ENCODE data around the gene PTPRD.

GRCh38 chr9:8494571-8494970, 2118.2 kb downstream of the PTPRD start:
- TF ChIP-seq TCF7L2 (IDR thresholded peaks at IDR 0.05; ENCODE audit: borderline replicate concordance, low read depth, low read length) (no peak), CTCF (tag by site-specific recombination; IDR thresholded peaks at IDR 0.05) (no peak), ZNF776 (tag by site-specific recombination; IDR thresholded peaks at IDR 0.05; ENCODE audit: borderline replicate concordance) (no peak), ZFP3 (tag by site-specific recombination; IDR thresholded peaks at IDR 0.05; ENCODE audit: low read depth) (no peak), SETDB1 (IDR thresholded peaks at IDR 0.05; ENCODE audit: insufficient read length, low read length) (no peak), ZBTB44 (tag by site-specific recombination; IDR thresholded peaks at IDR 0.05) (no peak), ZNF660 (tag by site-specific recombination; IDR thresholded peaks at IDR 0.05) (no peak), ZNF24 (tag by site-specific recombination; IDR thresholded peaks at IDR 0.05) (no peak), ZBTB1 (tag by site-specific recombination; IDR thresholded peaks at IDR 0.05) (no peak), BCL11A (tag by site-specific recombination; IDR thresholded peaks at IDR 0.05; ENCODE audit: low read depth) (no peak), ZNF629 (tag by site-specific recombination; IDR thresholded peaks at IDR 0.05) (no peak), SALL2 (tag by site-specific recombination; IDR thresholded peaks at IDR 0.05; ENCODE audit: borderline replicate concordance) (no peak), PRDM2 (tag by site-specific recombination; IDR thresholded peaks at IDR 0.05; ENCODE audit: borderline replicate concordance) (no peak)
- TF ChIP-seq, protein P1, sequence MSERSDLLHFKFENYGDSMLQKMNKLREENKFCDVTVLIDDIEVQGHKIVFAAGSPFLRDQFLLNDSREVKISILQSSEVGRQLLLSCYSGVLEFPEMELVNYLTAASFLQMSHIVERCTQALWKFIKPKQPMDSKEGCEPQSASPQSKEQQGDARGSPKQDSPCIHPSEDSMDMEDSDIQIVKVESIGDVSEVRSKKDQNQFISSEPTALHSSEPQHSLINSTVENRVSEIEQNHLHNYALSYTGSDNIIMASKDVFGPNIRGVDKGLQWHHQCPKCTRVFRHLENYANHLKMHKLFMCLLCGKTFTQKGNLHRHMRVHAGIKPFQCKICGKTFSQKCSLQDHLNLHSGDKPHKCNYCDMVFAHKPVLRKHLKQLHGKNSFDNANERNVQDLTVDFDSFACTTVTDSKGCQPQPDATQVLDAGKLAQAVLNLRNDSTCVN (tag by site-specific recombination; optimal IDR thresholded peaks at IDR 0.05), result no peak
